NCI-H146 (cell line): ENCODE measurements around the gene TPSD1.
"Not testable (repeated sequence)": the region's sequence is repeated elsewhere in the genome, so short reads cannot be mapped to it uniquely, and the experiment has no call there.

ENCODE experiments used
- DNase-seq: peaks from one replicate; lab custom pipeline; 2025; lab: John Stamatoyannopoulos, UW

TPSD1 gene

DNA sequence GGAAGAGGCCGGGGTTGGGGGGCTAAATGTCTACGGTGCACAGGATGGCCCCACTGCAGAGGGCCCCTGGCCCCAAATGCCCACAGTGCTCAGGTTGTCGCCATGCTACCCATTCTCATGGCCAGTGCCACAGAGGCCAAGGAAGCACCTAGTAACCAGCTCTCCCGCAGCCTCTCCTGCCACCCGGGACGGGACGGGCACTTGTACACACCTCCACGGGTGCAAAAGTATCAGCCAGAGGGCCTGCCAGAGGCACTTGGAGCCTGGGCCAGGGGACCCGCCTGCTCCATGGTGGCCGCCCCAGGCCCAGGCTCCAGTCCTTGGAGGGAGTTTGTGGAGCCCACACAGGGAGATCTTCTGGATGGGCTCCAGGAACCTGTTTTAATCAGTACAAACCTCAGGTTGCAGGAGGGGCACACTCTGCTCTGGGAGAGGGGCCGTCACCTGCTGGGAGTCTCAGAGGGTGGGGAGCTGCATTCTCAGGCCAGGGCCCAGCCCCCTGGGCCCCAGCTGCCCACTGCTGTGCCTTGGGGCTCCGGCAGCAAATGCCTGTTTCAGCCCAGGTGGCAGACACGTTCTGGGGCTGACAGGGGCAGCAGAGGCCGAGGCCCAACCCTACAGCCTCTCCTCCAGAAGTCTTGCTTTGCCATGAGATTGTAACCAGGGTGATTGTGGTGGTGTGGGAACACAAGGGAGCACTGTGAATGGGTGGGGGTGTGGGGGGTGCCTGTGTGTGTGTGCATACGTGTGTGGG lies 7.9 kb downstream of the TPSD1 start:
- DNase-seq: no peak

DNA sequence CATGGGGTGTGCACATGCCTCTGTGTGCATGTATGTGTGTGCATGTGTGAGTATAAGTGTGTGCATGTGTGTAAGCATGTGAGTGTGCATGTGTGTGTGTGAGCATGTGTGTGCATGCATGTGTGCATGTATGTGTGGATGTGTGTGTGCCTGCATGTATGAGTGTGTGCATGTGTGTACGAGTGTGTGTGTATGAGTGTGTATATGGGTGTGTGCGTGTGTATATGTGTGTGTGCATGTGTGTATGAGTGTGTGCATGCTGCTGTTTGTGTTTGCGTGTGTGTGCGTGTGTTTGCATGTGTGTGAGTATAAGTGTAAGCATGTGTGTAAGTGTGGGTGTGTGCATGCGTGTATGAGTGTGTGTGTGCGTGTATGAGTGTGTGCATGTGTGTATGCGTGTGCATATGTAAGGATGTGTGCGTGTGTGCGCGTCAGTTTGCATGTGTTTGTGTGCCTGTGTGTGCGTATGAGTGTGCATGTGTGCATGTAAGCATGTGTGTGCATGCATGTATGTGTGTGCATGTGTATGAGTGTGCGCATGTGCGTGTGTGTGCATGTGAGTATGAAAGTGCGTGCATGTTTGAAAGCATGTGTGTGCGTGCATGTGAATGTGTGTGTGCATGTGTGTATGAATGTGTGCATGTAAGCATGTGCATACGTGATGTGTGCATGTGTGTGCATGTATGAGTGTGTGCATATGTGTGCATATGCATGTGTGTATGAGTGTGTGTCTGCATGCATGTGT lies 8.6 kb downstream of the TPSD1 start:
- no peak for DNase-seq

DNA sequence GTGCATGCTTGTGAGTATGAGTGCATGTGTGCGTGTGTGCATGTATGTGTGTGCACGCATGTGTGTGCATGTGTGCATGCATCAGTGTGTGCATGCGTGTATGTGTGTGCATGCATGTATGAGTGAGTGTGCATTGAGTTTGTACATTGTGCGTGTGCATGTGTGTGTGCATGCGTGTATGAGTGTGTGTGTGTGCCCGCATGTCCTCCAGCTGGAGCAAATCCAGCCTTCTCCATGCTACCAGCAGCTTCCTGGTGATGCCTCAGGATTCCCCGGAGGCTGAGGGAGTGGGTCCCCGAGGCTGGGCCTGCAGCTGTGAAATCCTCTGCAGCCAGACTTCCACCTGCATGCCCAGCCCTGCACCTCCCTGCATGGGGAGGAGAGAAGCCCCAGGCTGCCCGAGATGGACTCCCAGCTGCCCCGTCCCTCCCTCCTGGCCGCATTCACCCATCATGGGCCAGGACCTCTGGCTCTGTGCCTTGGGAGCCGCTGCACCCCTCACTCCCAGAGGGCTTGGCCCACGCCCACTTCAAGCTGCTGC lies 9.3 kb downstream of the TPSD1 start:
- no peak for DNase-seq

DNA sequence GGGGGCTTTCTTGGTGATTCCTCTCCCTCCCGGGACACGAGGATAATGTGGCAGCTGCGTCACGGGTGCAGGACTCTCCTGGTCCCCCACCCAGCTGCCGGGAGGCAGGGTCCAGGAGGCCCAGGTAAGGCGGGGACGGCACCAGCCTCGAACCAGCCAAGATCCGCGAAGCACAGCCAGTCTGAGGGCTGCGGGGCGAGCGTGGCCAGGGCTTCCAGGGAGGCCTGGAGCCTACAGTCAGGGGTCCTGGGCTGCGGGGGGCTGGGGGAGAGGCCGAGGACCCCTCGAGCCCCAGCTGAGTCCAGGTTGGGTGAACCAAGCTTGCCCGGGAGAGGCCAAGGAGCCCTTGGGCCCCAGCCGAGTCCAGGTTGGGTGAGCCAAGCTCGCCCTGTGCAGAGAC lies 10.0 kb downstream of the TPSD1 start:
- no peak for DNase-seq

DNA sequence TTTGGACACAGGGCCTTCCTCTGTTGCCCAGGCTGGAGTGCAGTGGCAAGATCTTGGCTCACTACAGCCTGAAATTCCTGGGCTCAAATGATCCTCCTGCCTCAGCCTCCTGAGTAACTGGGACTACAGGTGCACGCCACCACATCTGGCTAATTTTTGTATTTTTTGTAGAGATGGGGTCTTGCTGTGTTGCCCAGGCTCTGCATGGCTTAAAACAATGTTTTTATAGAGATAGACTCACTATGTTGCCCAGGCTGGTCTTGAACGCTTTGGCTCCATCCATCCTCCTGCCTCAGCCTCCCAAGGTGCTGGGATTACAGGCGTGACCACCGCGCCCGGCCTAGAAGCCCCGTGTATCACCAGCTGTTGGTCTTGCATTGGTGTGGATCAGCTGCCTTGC lies 13.5 kb downstream of the TPSD1 start:
- not testable (repeated sequence) for DNase-seq

DNA sequence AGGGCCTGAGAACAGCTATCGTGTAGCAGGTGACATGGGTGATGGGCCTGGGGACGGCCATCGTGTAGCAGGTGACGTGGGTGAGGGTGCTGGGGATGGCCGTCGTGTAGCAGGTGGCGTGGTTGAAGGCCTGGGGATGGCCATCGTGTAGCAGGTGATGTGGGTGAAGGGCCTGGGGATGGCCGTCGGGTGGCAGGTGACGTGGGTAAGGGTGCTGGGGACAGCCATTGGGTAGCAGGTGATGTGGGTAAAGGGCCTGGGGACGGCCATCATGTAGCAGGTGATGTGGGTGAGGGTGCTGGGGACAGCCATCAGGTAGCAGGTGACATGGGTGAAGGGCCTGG lies 15.5 kb downstream of the TPSD1 start:
- no peak for DNase-seq

DNA sequence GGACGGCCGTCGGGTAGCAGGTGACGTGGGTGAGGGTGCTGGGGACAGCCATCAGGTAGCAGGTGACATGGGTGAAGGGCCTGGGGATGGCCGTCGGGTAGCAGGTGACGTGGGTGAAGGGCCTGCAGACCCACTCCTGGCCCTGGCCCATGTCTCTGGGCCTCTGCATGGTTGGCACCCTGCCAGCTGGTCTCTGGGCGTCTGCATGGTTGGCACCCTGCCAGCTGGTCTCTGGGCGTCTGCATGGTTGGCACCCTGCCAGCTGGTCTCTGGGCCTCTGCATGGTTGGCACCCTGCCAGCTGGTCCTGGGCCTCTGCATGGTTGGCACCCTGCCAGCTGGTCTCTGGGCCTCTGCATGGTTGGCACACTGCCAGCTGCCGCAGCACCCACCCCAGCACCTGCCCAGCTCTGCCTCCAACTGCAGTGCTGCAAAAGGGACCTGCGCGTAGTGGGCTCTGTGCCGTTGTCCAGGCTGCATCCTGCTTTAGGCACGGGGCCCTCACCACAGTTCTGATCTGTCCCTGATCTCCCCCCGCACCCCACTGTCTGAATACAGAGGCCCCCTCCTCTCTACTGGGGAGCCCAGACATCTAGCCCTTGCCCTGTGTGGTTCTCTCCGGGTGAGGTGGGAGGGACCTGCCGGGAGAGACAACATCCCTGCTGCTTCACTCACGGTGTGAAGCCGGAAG lies 16.0 kb downstream of the TPSD1 start:
- DNase-seq: peak; percentile 98

DNA sequence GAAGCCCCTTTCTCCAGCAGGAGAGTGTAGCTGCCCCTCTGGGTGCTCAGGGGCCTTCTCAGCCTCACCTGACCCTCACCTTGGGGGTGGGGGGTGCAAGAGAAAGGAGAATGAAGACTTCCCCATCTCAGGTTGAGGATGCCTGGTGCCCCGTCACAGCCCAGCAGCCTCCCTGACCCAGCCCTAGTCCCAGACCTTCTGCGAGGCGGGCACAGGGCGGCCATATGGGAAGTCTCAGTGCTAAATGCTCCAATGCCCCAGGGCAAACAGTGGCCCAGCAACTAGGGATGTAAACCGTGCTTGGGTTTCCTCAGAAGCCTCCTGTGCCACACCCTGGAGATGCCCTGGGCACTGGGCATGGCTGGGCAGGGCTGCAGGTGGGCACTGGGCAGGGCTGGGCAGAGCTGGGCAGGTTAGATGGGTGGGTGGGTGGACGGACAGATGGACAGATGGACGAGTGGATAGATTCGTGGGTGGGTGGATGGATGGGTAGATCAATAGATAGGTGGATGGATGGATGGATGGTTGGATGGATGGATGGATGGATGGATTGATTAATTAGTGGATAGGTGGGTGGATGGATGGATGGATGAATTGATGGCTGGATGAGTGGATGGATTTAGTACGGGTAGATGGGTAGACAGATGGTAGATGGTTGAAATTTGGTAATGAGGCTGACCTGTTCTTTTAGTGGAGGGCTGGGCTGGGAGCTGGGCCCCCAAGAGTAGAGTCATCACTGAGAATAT lies 16.8 kb downstream of the TPSD1 start:
- DNase-seq: peak; percentile 74

DNA sequence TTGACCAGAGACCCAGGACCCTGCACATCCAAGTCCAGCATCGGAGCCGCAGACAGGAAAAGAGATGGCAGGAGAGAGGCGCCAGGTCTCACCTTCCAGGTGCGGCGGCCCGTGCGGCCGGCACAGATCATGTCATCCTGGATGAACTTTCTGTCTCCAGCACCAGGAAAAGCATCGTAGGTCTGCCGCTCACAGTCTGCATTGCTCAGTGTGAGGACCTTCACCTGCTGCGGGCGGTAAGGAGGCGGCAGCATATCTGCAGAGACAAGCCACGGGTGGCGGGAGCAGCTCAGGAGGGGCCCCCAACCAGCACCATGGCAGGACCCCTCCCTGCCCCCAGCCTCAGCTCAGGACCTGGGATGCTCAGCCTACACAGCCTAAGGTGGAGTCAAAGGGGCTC lies 17.9 kb downstream of the TPSD1 start:
- DNase-seq: no peak

DNA sequence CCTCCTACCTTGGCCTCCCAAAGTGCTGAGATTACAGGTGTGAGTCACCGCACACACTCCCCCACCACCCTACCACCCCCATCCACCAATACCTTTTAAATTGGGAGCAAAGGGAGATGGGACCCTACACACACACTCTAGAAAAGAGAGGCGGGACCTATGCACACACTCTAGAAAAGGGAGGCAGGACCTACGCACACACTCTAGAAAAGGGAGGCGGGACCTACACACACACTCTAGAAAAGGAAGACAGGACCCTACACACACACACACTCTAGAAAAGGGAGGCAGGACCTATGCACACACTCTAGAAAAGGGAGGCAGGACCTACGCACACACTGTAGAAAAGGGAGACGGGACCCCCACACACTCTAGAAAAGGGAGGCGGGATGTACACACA lies 18.9 kb downstream of the TPSD1 start:
- no peak for DNase-seq

DNA sequence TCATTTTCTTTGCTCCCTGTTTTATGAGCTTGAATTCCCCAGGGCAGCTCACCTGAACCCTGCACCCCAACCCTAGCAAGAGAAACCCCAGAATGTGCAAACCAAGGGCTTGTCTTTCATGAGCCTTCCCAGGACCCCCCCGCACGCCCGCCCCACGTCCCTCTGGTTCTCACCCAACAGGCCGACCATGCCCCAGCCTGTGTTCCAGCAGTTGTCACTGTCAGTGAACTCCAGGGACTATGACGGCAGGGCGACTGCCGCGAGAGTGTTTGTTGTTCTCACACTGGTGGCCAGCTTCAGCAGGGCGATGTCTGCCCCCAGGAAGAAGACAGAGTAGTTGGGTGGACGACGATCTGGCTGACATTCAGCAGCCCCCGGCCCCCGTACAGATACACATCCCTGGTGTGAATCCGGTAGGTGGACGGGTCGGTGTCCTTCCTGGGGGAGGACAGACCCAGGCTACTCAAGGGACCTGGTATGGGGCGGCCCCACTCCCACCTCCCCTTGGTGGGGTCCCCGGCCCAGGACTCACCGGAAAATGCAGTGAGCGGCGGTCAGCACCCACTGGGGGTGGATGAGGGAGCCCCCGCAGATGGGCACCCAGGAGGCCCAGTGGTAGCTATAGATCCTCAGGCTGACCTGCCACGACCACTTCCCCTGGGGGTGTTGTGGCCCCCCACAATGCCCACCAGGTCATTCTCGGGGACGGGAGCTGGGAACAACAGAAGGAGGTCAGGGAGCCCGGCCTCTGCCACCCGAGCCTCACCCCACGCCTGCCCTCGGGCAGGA lies 20.1 kb downstream of the TPSD1 start:
- DNase-seq: no peak

DNA sequence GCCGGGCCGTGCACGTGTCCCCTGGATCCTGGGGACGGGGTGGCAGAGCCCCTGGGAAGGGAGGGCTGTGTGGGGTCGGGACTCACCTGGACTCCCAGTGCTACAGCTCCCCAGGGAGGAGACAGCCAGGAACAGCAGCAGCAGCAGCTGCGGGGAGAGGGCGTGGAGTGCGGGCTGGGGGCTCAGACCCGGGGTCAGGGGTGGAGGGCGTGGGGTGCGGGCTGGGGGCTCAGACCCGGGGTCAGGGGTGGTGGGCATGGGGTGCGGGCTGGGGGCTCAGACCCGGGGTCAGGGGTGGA lies 20.7 kb downstream of the TPSD1 start:
- no peak for DNase-seq

DNA sequence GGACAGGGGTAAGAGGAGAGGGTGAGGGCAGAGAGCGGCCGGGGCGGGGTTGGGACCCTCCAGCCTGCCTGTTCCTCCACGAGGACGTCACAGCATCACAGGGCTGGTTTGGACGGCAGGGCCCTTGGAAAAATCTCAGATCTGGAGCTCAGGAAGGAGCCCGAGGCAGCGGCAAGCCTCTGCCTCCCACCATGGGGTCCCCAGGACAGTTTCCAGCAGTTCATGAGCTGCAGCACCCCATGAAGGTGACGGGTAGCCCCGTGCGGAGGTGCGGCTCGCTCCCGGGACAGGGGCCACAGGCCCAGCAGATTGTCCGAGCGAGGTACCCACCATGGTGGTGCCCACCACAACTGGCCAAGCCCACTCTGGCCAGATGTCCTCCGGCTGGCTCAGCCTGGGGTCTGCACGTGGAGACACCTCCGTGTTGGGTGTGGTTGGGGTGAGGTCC lies 21.3 kb downstream of the TPSD1 start:
- no peak for DNase-seq

DNA sequence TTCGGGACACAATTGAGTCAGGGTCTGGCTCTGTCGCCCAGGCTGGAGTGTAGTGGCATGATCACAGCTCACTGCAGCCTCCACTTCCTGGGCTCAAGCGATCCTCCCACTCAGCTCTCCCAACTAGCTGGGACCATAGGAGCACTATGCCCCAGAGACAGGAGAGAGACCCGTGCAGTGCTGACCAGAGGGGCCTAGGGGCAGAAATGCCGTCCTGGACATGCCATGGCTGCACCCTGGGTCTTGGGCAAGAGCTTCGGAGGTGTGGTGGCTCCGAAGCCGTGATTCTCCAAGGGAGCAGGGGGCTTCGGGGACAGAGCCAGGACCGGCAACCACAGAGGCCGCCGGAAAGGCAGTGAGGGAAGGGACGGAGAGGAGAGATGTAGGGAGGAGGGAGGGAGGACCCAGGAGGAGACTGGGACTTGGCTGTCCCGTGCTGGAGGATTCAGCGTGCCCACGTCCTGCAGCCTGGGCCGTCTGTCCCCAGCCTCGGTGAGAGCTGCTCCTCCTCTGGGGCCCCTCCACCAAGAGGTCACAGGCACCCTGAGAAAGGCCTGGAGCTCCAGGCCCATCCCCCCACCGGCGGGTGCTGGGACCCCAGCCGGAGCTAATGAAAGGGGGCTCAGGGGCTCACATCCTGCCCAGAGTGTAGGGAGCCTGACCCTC lies 21.9 kb downstream of the TPSD1 start:
- DNase-seq: no peak

DNA sequence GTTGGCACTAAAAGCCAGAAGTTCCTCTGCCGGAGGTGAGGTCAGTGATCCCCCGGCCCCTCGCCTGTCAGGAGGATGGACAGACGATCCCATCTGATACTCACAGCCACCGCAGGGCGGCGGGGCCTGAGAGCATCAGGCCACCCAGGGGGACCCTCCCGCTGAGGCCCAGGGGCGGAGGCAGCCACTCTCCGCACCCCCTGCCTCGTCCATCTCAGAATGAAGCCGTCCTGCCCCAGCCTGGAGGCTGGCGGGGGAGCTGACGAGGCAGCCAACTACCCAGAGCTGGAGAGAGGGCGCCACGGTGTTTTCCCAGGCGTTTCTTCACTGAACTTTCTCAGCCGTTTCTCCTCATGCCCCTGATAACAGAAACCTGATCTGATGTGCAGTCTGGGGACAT lies 22.6 kb downstream of the TPSD1 start:
- peak; percentile 64 for DNase-seq

DNA sequence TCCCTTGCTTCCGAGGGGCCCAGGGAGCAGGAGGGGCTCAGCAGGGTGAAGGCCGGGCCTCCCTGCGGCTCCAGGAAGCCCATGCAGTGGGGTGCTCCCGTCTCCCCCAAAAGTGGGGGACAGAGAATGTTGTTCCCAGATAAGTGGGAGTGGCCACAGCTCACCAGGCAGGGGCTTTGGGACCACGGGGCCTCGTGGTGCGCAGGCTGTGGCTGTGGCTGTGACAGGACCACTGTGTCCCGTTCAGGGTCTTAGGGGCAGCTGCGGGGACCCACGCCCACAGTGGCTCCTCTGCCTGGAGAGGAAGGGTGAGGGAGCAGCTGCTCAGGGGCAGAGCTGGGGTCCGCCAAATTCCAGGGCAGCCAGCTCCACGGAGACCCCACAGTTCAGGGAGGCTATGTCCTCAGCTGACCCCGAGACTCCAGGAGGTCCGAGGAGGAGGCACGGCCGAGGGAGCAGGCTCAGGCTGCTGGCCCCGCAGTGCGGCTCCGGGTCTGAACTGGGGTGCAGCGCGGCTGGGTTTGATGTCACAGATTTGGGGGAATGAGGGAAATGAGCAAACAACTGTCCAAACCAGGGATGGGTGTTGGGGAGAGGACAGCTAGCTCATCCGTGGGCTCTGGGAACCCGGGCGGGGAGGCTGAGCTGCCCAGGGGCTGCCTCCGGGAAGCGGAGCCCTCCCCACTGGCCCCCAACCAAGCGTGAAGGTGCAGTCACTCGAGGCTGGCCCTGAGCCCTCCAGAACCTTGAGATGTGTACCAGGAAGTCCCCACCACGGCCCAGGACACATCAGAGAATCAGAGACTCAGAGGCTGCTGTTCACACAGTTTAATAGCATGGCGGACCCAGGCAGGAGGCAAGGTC lies 23.4 kb downstream of the TPSD1 start:
- no peak for DNase-seq

DNA sequence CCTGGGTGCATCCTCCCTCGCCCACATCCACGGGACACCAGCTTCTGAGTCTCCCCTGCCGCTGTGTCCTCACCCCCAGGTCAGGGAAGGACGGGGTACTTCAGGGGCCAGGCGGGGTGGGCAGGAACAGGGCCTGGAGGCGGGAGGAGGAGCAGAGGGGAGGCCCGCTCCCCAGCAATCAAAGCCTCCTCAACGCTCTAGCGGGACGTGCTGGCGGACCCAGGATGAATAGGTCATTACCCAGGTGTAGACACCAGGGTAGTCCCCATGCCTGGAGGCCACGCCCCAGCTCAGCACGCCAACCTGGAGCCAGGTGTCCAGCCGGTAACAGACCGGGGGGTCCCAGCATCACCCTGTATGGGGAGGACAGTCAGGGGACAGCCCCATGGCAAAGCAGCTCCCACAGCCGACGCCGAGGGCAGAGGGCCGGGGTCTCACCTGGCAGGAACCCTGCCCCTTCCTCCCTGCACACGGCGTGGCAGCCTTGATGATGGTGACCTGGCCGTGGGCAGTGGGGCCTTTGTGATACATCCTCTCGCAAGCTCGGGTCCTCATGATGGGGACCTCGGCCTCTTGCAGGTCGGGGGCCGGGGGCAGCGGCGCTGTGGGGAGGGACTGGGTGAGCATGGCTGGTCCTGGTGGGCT lies 24.2 kb downstream of the TPSD1 start:
- DNase-seq: peak; percentile 59

DNA sequence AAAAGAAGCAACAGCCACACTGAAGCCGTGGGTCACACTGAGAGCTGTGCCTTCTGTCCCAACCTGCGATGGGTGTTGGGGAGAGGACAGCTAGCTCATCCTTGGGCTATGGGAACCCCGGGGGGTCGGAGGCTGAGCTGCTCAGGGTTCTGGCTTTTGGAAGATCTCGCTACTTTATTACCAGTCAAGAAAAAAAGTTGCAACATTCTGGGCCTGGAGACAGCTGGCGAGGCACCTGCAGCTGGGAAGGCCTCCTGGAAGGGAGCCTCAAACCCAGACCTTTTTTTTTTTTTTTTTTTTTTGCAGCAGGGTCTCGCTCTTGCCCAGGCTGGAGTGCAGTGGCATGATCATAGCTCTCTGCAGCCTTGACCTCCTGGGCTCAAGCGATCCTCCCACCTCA lies 24.9 kb downstream of the TPSD1 start:
- no peak for DNase-seq

DNA sequence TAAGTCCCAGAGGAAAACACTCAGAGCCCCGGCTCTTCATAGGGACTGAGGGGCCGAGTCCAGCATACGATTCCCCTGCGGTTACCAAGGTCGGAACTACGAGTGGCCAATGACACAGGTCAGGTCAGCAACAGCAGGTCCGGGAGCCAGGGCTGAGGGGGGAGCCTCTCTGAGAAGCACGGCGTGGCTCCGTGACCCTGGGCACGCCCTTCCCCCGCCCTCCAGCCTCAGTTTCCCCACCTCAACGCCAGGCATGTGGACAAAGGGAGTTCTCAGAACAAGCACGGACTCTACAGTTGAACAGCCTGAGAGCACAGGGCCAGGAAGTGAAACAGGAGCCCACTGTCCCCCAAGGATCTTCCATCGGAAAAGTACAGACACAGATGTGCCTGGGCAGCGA lies 25.6 kb downstream of the TPSD1 start:
- no peak for DNase-seq
